LNCAP (cell line): ENCODE measurements around the gene ARHGAP8.

Source experiments
- CTCF ChIP-seq: fragments of 450-650 bp; IDR thresholded peaks from 2 replicates; pipeline ENCODE4 v1.5.1; 2017; ENCODE audit warnings: mild to moderate bottlenecking

The ARHGAP8 gene

DNA sequence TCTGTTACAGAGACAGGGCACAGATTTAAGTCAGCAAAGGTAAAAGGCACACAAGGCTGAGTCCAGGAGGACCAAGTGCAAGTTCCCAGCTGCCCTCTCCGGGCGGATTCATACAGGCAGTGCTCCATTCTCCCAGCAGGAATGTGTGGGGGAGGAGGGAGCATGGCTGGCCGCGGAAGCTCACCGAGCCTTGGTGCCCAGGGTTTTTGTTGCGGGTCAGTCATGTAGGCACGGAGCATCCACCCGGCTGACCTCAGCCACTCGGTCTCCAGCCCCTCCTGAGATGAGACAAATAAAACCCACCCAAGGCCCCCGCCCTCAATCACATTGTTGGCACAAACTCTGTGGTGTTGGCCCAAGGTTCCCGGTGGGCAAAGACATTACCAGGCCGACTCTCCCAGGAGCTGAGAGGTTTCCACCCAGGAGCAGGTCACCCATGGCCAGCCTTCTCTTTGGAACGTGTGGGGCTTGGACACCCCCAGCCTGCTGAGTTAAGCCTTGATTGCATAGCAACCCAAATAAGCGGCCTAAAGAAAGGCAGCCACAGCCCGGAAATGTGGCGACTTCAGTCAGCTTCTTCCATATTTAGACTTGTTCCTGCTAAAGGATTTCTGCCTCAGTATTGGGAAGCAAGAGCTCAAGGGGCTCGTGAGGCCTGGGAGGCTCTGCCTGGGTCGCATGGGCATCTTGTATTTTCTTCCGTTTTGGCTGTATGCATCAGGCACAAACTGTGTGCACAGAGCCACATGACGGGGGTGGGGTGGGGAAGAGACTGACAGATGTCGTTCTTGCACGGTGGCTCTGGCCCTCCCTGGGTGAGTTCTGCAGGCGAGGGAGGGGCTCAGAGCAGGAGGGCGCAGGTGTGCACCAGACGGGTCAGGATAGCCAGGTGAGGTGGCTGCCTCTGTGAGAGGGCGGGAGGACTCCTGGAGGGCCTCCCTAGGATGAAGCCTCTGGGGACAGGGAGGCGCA is 63.0 kb downstream of the ARHGAP8 start:
- TF ChIP-seq CTCF, result no peak

DNA sequence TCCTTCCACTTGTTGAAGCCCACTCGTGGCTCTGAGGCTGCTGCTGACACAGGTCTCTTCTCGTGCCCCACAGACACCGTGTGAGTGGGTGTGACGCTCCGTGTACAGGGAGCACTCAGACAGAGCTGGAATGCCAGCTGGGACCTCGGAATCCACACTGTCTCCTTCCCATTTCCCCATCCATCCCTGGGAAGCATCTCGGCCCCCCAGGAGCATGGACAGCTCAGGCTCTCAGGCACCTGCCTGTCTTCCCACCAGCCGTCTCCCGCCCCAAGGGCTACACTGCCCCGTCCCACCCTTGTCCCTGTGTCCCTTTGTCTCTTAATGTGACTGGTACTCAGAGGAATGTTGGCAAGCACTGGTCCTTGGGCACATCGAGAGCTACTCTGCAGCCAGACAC is 63.8 kb downstream of the ARHGAP8 start:
- TF ChIP-seq CTCF, result no peak

DNA sequence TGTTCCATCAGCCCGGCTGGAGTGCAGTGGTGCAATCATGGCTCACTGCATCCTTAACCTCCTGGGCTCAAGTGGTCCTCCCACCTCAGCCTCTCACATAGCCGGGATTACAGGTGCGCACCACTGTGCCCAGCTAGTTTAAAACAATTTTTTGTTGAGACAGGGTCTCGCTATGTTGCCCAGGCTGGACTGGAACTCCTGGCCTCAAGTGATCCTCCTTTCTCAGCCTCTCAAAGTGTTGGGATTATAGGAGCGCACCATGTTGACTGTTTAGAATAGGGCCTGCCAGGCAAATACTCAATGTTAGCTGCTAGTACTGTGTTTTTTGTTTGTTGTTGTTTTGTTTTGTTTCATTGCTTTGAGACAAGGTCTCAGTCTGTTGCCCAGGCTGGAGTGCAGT is 66.4 kb downstream of the ARHGAP8 start:
- TF ChIP-seq CTCF, result no peak

- no peak for TF ChIP-seq CTCF
Measured at GRCh38 chr22:44819966-44820631, 67.7 kb downstream of the ARHGAP8 start.

- TF ChIP-seq CTCF, result no peak
Measured at GRCh38 chr22:44821741-44822475, 69.5 kb downstream of the ARHGAP8 start.

DNA sequence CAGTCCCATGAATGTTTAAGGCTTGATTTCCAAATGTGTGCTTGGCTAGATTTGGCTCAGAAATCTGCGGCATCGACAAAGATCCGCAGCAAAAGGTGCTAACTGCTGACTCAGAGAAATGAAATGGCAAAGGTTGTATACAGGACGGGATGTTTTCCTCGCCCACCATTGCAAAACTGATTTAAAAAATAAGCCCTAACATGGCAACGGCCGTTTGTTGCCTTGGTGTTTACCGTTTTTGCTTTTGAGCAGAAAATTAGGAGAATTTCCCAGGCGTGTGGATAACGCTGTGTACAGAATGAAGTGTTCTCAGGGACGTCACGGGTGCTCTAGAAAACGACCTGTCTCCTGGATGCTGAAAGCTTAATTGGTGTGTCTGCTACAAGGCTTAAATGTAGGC is 70.2 kb downstream of the ARHGAP8 start:
- TF ChIP-seq CTCF, result no peak

- TF ChIP-seq CTCF, result no peak
Measured at GRCh38 chr22:44823396-44823795, 71.0 kb downstream of the ARHGAP8 start.
